Tibial artery (tissue), 4 donors: ENCODE results near the gene RPUSD3.

Experiments used
- DNase-seq, 2 donors: peaks; one replicate each; pipeline ENCODE4 v3.0.0-alpha.2; 2019
- H3K27ac ChIP-seq, 2 donors: fragments of 200-600 bp; sonication (generic) in 1 of 2; 1 replicate in 1 of 2; 2 replicates in 1 of 2; pipeline ENCODE4 v1.5.1; 2018 to 2019; ENCODE audit warnings: mild to moderate bottlenecking in 1 of 2
- H3K27me3 ChIP-seq, 2 donors: fragments of 200-600 bp; sonication (generic) in 1 of 2; one replicate each; pipeline versions ENCODE4 v1.5.1 to v1.6.0; 2016 to 2019
- H3K36me3 ChIP-seq, 3 donors: fragments of 200-600 bp; sonication (generic) in 2 of 3; one replicate each; pipeline ENCODE4 v1.5.1; 2016 to 2019; ENCODE audit warnings: mild to moderate bottlenecking in 2 of 3
- H3K4me1 ChIP-seq, 4 donors: fragments of 200-600 bp; sonication (generic) in 2 of 4; 1 replicate in 3 of 4; 2 replicates in 1 of 4; pipeline ENCODE4 v1.5.1; 2016 to 2019
- H3K4me3 ChIP-seq, 2 donors: fragments of 200-600 bp; sonication (generic) in 1 of 2; 1 replicate in 1 of 2; 2 replicates in 1 of 2; pipeline ENCODE4 v1.5.1; 2018 to 2019; ENCODE audit warnings: mild to moderate bottlenecking in 2 of 2
- H3K9me3 ChIP-seq, 3 donors: fragments of 200-600 bp; sonication (generic) in 1 of 3; one replicate each; pipeline ENCODE4 v1.5.1; 2016 to 2019
- CTCF ChIP-seq, 2 experiments: fragments of 200-600 bp in 1 of 2; fragments of 450-650 bp in 1 of 2; IDR thresholded peaks; one replicate each; pipeline ENCODE4 v1.5.1; 2017 to 2019; ENCODE audit warnings: antibody characterized with exemption in 2 of 2, mild to moderate bottlenecking in 1 of 2, moderate library complexity in 1 of 2
- intact Hi-C: fragments of 100-400 bp; cut with DNase I; formaldehyde crosslinking; loops from one replicate; pipeline ENCODE4 v1.15.0; 2023; ENCODE audit warnings: low total_unique reads

RPUSD3 gene

GRCh38 chr3:9834520-9835380 is 9.1 kb downstream of the RPUSD3 start:
- intact Hi-C loops: no loop called here
- peaks cover 23 to 80% (median 54%) of the 10 kb centered on the region in 3 donors for H3K36me3 ChIP-seq

GRCh38 chr3:9833078-9833477 is 10.7 kb downstream of the RPUSD3 start:
- intact Hi-C loops: no loop called here
- H3K36me3 ChIP-seq: peaks cover 26 to 80% (median 68%) of the 10 kb centered on the region in 3 donors
- TF ChIP-seq CTCF (IDR thresholded peaks at IDR 0.05): no peak

More at GRCh38 chr3:9834520-9835380, 9.1 kb downstream of the RPUSD3 start:
- Histone ChIP-seq H3K4me1 (no peaks in the 10 kb centered on the region), H3K27ac (no peak overlapping the region), H3K9me3 (no peaks in the 10 kb centered on the region), H3K4me3 (no peak overlapping the region), H3K27me3 (no peaks in the 10 kb centered on the region)
- no peak for TF ChIP-seq CTCF (IDR thresholded peaks at IDR 0.05)
- DNase-seq: no peak

GRCh38 chr3:9831253-9831652 is 12.6 kb downstream of the RPUSD3 start:
- no peak overlapping the region for H3K4me3 ChIP-seq
- H3K9me3 ChIP-seq: no peaks in the 10 kb centered on the region
- intact Hi-C loops: no loop called here
- H3K27ac ChIP-seq: no peak overlapping the region
- no peaks in the 10 kb centered on the region for H3K4me1 ChIP-seq
- no peak for TF ChIP-seq CTCF (IDR thresholded peaks at IDR 0.05)
- H3K36me3 ChIP-seq: peaks cover 22 to 87% (median 57%) of the 10 kb centered on the region in 3 donors
- H3K27me3 ChIP-seq: no peaks in the 10 kb centered on the region
- no peak for DNase-seq

More at GRCh38 chr3:9833078-9833477, 10.7 kb downstream of the RPUSD3 start:
- no peaks in the 10 kb centered on the region for H3K4me1 ChIP-seq
- no peak overlapping the region for H3K27ac ChIP-seq
- no peaks in the 10 kb centered on the region for H3K27me3 ChIP-seq
- DNase-seq: no peak
- H3K9me3 ChIP-seq: no peaks in the 10 kb centered on the region
- H3K4me3 ChIP-seq: no peak overlapping the region

- DNase-seq: no peak
Measured at GRCh38 chr3:9828801-9829755, 14.7 kb downstream of the RPUSD3 start.

More at GRCh38 chr3:9828801-9829755, 14.7 kb downstream of the RPUSD3 start:
- TF ChIP-seq CTCF (IDR thresholded peaks at IDR 0.05): no peak
- peaks cover 15 to 65% (median 35%) of the 10 kb centered on the region in 3 donors for H3K36me3 ChIP-seq
- H3K27me3 ChIP-seq: no peaks in the 10 kb centered on the region
- intact Hi-C loops: no loop called here
- no peaks in the 10 kb centered on the region for H3K9me3 ChIP-seq
- H3K4me1 ChIP-seq: no peaks in the 10 kb centered on the region
- H3K4me3 ChIP-seq: no peak overlapping the region
- no peak overlapping the region for H3K27ac ChIP-seq
